Endothelial cell of umbilical vein (primary cell): ENCODE results near the gene RAB4A. TPM values are rescaled to one million over a fixed set of nuclear protein-coding genes. Genes with fewer than 3 reads are reported as not detected.

Experiments
- BruUV-seq: library from RNA; stranded (reverse); fragments of 400-500 nt; replicated peaks from 2 replicates; lab custom pipeline; 2021; lab: Mats Ljungman, UMichigan
- CTCF ChIA-PET: fragments of 300-600, 350-600 bp; sonication (Branson Sonifier 250); formaldehyde crosslinking; loops from one replicate; lab custom pipeline; 2021; ENCODE audit warnings: antibody characterized with exemption, inconsistent platforms; lab: Charles Lee
- POLR2A ChIA-PET: fragments of 300-600, 350-600 bp; sonication (Branson Sonifier 250); formaldehyde crosslinking; loops from one replicate; lab custom pipeline; 2021; ENCODE audit warnings: antibody characterized with exemption, inconsistent platforms; lab: Charles Lee
- DNase-seq: peaks from one replicate; pipeline ENCODE4 v3.0.0-alpha.2; 2011; ENCODE audit warnings: low read depth, low spot score
- FAIRE-seq: peaks from 2 replicates; lab custom pipeline; 2011; peaks lifted over from hg19 to GRCh38; lab: Jason Lieb, UNC
- H2AFZ ChIP-seq: 2 replicates; pipeline ENCODE4 v1.6.0; 2012; ENCODE audit warnings: low read depth, low read length, control low read depth, inconsistent platforms
- H3K27ac ChIP-seq: 2 replicates; pipeline ENCODE4 v1.5.1; 2011; ENCODE audit warnings: low read depth, mild to moderate bottlenecking, control low read depth, low read length, moderate library complexity; ENCODE audit not compliant: insufficient read depth
- H3K27me3 ChIP-seq, 2 experiments: 2 replicates each; pipeline versions ENCODE4 v1.6.0 to v1.6.1; 2011; ENCODE audit warnings: low read length in 2 of 2, mixed read lengths in 1 of 2; ENCODE audit not compliant: control insufficient read depth in 2 of 2, insufficient read depth in 2 of 2
- H3K36me3 ChIP-seq, 2 experiments: 2 replicates in 1 of 2; 3 replicates in 1 of 2; pipeline ENCODE4 v1.5.1; 2011; ENCODE audit warnings: low read length in 2 of 2, mild to moderate bottlenecking in 1 of 2, moderate library complexity in 1 of 2; ENCODE audit not compliant: control insufficient read depth in 2 of 2, insufficient read depth in 2 of 2; ENCODE audit errors: extremely low read depth in 1 of 2
- H3K4me1 ChIP-seq: 3 replicates; pipeline ENCODE4 v1.5.1; 2011; ENCODE audit warnings: mild to moderate bottlenecking, low read length; ENCODE audit not compliant: control insufficient read depth, insufficient read depth; ENCODE audit errors: extremely low read depth
- H3K4me2 ChIP-seq: 2 replicates; pipeline ENCODE4 v1.6.1; 2011; ENCODE audit warnings: low read length, control low read depth, mixed read lengths; ENCODE audit not compliant: insufficient read depth
- H3K4me3 ChIP-seq, 3 experiments: fragments of 200-600 bp in 1 of 3; sonication (generic), shearing (Covaris generic) in 1 of 3; replicated peaks in 1 of 3; 2 replicates each; pipeline ENCODE4 v1.5.1; 2011 to 2016; ENCODE audit warnings: control low read depth in 3 of 3, low read length in 3 of 3, mild to moderate bottlenecking in 2 of 3, inconsistent platforms in 1 of 3, low read depth in 1 of 3, moderate library complexity in 1 of 3; ENCODE audit not compliant: insufficient read depth in 1 of 3
- H3K79me2 ChIP-seq: 2 replicates; pipeline ENCODE4 v1.6.0; 2012; ENCODE audit warnings: low read length, inconsistent platforms; ENCODE audit not compliant: control insufficient read depth, insufficient read depth
- H3K9ac ChIP-seq: replicated peaks from 2 replicates; pipeline ENCODE3; 2011; ENCODE audit warnings: low read length, control low read depth; ENCODE audit not compliant: insufficient read depth; ENCODE audit errors: extremely low read depth
- H3K9me1 ChIP-seq: replicated peaks from 3 replicates; pipeline ENCODE4 v1.6.0; 2011; ENCODE audit warnings: mild to moderate bottlenecking, low read length; ENCODE audit not compliant: control insufficient read depth, insufficient read depth; ENCODE audit errors: extremely low read depth
- H3K9me3 ChIP-seq: replicated peaks from 2 replicates; pipeline ENCODE4 v1.5.1; 2012; ENCODE audit warnings: low read length, inconsistent platforms; ENCODE audit not compliant: control insufficient read depth, insufficient read depth
- H4K20me1 ChIP-seq: replicated peaks from 2 replicates; pipeline ENCODE3; 2011; ENCODE audit warnings: mild to moderate bottlenecking, low read length; ENCODE audit not compliant: control insufficient read depth, insufficient read depth; ENCODE audit errors: extremely low read depth
- CTCF ChIP-seq, 2 donors: IDR thresholded peaks; 1 replicate in 1 of 2; 2 replicates in 1 of 2; pipeline ENCODE4 v1.5.1; 2011; ENCODE audit warnings: low read length in 2 of 2, mild to moderate bottlenecking in 2 of 2, moderate library complexity in 2 of 2, control low read depth in 1 of 2, inconsistent platforms in 1 of 2, low read depth in 1 of 2; ENCODE audit not compliant: insufficient read depth in 1 of 2; ENCODE audit errors: extremely low read depth in 1 of 2
- EZH2 ChIP-seq: IDR thresholded peaks from 2 replicates; pipeline ENCODE4 v1.6.1; 2012; ENCODE audit warnings: borderline replicate concordance, low read depth, mild to moderate bottlenecking, moderate library complexity, low read length, inconsistent platforms; ENCODE audit not compliant: severe bottlenecking
- FOS ChIP-seq: IDR thresholded peaks from 2 replicates; pipeline ENCODE4 v1.6.1; 2011; ENCODE audit warnings: mild to moderate bottlenecking, low read length, moderate library complexity, borderline replicate concordance; ENCODE audit not compliant: insufficient read depth
- GATA2 ChIP-seq: IDR thresholded peaks from 2 replicates; pipeline ENCODE4 v1.7.0; 2011; ENCODE audit warnings: low read depth, mild to moderate bottlenecking, moderate library complexity, mixed read lengths, low read length; ENCODE audit not compliant: insufficient read length, insufficient read depth
- JUN ChIP-seq: IDR thresholded peaks from 2 replicates; pipeline ENCODE4 v1.6.1; 2011; ENCODE audit warnings: borderline replicate concordance, low read depth; ENCODE audit not compliant: insufficient read length, insufficient read depth
- MAX ChIP-seq: IDR thresholded peaks from 2 replicates; pipeline ENCODE4 v1.6.1; 2011; ENCODE audit not compliant: insufficient read depth, insufficient read length
- MYC ChIP-seq: IDR thresholded peaks from one replicate; pipeline ENCODE4 v1.6.1; 2011; ENCODE audit warnings: mild to moderate bottlenecking, low read depth, low read length
- POLR2A ChIP-seq: IDR thresholded peaks from 2 replicates; pipeline ENCODE4 v1.6.1; 2012; ENCODE audit warnings: low read depth, mild to moderate bottlenecking, control low read depth, low read length
- POLR2AphosphoS5 ChIP-seq: IDR thresholded peaks from 2 replicates; pipeline ENCODE4 v1.6.1; 2012; ENCODE audit warnings: low read depth, mild to moderate bottlenecking, control low read depth, low read length, moderate library complexity; ENCODE audit not compliant: insufficient read depth
- dilution Hi-C: fragments of 300-500 bp; cut with MboI; formaldehyde crosslinking; loops from one replicate; pipeline ENCODE4 v1.15.0; 2019; ENCODE audit warnings: low sequenced_read_pairs; ENCODE audit not compliant: extremely low pct_ligation_motif_present
- intact Hi-C: fragments of 100-400 bp; cut with micrococcal nuclease; formaldehyde crosslinking; loops from one replicate; pipeline ENCODE4 v1.10.0; 2022
- polyA plus RNA-seq, 4 experiments: library from polyadenylated mRNA; depleted of rRNA in 3 of 4; stranded (reverse) in 3 of 4; unstranded in 1 of 4; fragments of >200 nt; gene quantifications; 2 replicates each; pipeline versions ENCODE4 v1.2.1 to v1.2.3, GENCODE V29; 2011 to 2012; ENCODE audit warnings: missing spikeins in 1 of 4
- total RNA-seq: library from RNA; stranded (reverse); gene quantifications from 2 replicates; pipeline ENCODE4 v1.2.3, GENCODE V29; 2021

RAB4A gene
- total and polyA plus RNA-seq, 2 donors (not counting 3 experiments of a cell fraction or from before 2014, with no cell fraction given): 14.8 to 52.9 TPM

- Histone ChIP-seq H3K9me1 (no peaks in the 10 kb centered on the region), H3K9ac (no peak overlapping the region), H3K79me2 (no peaks in the 10 kb centered on the region), H3K36me3 (no peaks in the 10 kb centered on the region), H3K27me3 (peaks cover 0 to 3% of the 10 kb centered on the region in 2 experiments), H3K4me3 (no peak overlapping the region), H3K27ac (no peak overlapping the region), H3K4me1 (no peaks in the 10 kb centered on the region), H3K9me3 (no peaks in the 10 kb centered on the region), H2AFZ (no peak overlapping the region), H4K20me1 (no peaks in the 10 kb centered on the region), H3K4me2 (no peak overlapping the region)
- TF ChIP-seq POLR2A (no peak), GATA2 (no peak), FOS (no peak), MAX (no peak), EZH2 (no peak), POLR2AphosphoS5 (no peak), CTCF (IDR thresholded peaks at IDR 0.05; ENCODE audit: extremely low read depth in 1 of 2, insufficient read depth in 1 of 2, low read depth in 1 of 2, low read length in 2 of 2) (no peak), JUN (no peak), MYC (no peak)
- ChIA-PET CTCF (interaction anchor here (2.5 to 4.9 kb wide), 3 partner anchors 11 to 244 kb away, joined by 7 to 25 read pairs (median 7); no protein-coding TSS in a partner anchor), POLR2A (no interaction called here)
- intact Hi-C loops (no loop called here), dilution Hi-C loops (no loop called here)
- DNase-seq (no peak), FAIRE-seq (no peak)
- no TSS peak for BruUV-seq
Observed at GRCh38 chr1:229238231-229238630, 32.7 kb upstream of the RAB4A start.
